Measurements from ENCODE around the gene TMC7.

DNA sequence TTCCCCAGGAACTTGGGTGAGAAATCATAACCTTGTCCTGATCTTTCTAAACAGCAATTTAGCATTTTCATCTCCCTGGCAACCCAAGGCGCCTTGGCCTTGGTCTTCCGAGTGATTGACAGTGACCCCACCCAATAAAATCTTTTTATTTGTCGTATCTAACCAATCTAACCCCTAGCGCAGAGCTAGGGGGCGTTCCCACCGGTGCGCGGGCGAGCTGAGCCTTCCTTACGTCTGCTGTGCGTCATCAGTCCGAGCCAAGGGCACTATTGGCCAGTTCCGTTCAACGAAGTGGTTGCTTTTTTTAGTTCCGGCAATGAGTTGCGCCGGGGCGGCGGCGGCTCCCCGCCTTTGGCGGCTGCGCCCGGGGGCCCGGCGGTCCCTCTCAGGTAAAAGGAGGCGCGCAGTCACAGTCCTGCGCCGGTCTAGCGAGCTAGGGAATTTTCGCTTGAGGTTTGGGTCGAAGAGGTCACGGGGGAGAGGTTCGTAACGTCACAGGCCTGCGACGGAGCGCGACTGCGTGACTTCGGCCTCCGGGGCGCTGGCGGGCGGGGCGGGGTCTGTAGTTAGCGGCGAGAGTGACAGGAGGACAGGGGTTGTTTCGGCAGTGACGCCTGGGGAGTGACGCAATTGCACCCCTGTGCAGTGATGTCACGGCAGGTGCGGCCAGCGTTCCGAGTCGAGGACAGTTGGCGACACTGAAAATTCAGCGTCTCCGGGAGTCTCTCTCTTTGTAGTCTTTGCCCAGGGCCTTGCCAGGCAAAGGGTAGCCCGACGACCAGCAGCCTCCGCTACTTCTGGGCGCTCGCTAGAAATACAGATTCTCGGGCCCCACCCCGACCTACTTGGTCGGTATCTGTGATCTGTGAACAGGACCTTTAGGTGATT is 83.9 kb downstream of the TMC7 start, which contains the start of gene COQ7:
- TF ChIP-seq ISL2 (CRISPR knock-in tag; IDR thresholded peaks at IDR 0.05) (peak; percentile 72), TAF1 (CRISPR knock-in tag; IDR thresholded peaks at IDR 0.05) (peak; percentile 57), ZNF333 (CRISPR knock-in tag; IDR thresholded peaks at IDR 0.05; ENCODE audit: borderline replicate concordance) (0 out of 2 replicates have a peak, but pooled peaks have one; percentile 61), TARDBP (CRISPR knock-in tag; IDR thresholded peaks at IDR 0.05) (peak; percentile 98), NR2F1 (CRISPR knock-in tag; IDR thresholded peaks at IDR 0.05) (peak; percentile 75 to 99; a peak in 3 of 4 replicates)
